GM18870 (cell line): Measurements from ENCODE around the gene SMIM29.
"Not testable (repeated sequence)": the region's sequence is repeated elsewhere in the genome, so short reads cannot be mapped to it uniquely, and the experiment has no call there.

Experiments
- ATAC-seq: cut with Tn5 transposase; IDR thresholded peaks from one replicate; pipeline ENCODE4 v1.9.1; 2021; ENCODE audit warnings: moderate library complexity; ENCODE audit not compliant: unreplicated experiment

SMIM29 gene

DNA sequence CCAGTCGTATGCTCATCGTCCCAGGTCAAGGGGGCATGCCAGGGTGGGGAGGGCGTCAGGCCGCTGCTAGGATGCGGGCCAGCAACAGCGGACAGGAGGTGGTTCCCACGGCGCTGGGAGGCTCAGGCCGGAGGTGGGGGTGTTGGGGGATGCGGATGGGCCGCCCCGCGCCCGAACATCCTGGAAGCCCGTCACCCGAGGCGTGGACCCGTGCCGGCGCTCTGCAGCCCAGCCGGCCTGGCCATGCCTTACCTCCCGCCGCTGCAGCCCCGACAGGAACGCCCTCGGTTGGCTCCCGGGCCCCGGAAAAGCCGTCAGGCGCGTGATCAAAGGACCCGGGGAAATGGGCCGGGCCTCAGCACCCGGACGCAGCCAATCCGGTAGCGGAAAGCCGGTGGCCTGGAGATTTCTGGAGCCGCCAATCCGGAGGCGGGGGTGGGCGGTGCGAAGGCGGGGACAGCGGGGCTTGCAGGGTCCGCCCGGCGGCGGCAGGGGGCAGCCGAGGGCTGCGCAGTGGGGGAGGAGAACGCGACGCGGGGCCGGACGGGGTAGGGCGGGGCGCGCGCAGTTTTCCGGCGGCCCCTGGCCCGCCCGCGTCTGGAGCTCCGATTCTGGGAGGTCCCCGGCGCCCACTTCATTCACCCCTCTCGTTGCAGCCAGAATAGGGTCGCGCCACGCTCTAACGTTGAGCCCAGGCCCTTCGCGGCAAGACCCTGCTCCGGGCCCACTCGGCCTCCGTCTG lies at the start of gene SMIM29:
Gene SMIM29, minus strand, starts transcription at position 280 of the 742 bp plus-strand sequence. CDS start 1,215 bp downstream, outside the sequence.
- ATAC-seq, result peak; percentile 59

DNA sequence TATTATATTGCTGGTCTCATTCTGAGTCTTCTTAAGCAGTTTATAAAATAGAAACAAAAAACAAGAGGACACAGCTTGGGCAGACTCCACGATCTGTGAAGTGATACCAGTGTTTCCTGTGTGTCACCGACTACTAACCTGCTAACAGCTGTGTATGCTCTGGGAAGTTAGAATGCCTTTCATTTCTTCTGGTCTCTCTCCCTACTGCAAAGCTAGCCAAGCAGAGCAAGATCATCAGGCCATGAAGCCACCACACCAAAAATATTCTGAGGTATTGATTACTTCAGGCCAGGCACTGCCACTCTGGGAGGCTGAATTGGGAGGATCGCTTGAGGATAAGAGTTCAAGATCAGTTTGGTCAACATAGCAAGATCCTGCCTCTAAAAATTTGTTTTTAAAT lies 46.9 kb upstream of the SMIM29 start:
- peak; percentile 54 for ATAC-seq

DNA sequence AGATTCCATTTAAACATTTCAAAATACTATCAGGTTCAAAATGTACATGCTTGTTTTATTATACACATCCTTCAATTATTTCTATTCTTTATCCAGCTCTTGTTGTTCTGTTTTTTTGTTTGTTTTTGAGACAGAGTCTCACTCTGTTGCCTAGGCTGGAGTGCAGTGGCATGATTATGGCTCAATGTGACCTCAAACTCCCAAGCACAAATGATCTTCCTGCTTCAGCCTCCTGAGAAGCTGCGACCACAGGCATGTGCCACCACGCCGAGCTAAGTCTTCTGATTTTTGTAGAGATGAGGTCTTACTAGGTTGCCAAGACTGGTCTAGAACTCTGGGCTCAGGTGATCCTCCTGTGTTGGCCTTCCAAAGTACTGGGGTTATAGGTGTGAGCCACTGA lies 44.1 kb upstream of the SMIM29 start:
- no peak for ATAC-seq

DNA sequence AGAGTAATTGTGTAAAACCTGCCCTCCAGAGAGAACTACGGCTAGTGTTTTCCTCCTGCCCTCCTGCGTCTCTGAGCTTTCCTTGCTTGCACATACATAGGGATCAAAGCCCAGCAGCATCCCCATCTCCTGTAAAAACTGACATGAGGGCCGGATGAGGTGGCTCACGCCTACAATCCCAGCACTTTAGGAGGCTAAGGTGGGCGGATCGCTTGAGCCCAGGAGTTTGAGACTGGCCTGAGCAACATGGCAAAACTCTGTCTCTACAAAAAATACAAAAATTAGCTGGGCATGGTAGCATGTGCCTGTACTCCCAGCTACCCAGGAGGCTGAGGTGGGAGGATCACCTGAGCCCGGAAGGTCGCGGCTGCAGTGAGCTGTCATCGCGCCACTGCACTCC lies 40.3 kb upstream of the SMIM29 start:
- no peak for ATAC-seq

DNA sequence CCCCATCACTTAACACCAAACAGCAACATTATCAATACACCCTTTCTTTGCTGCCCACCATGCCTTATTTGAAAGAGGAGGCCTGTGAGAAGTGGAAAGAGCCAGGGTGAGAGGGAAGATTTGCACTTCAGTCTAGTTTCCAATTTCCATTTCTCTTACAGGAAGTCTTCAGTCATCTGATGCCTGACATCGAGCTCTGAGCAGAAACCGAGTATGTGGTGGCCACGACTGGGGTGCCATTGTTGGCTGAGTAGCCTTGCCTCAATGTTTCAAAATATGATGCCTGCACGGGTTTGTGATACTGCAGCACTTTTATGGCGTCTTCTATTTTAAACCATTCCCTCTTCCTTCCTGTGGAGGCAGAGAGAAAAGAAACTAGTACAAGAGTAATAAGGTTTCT lies 39.8 kb upstream of the SMIM29 start:
- ATAC-seq, result no peak

DNA sequence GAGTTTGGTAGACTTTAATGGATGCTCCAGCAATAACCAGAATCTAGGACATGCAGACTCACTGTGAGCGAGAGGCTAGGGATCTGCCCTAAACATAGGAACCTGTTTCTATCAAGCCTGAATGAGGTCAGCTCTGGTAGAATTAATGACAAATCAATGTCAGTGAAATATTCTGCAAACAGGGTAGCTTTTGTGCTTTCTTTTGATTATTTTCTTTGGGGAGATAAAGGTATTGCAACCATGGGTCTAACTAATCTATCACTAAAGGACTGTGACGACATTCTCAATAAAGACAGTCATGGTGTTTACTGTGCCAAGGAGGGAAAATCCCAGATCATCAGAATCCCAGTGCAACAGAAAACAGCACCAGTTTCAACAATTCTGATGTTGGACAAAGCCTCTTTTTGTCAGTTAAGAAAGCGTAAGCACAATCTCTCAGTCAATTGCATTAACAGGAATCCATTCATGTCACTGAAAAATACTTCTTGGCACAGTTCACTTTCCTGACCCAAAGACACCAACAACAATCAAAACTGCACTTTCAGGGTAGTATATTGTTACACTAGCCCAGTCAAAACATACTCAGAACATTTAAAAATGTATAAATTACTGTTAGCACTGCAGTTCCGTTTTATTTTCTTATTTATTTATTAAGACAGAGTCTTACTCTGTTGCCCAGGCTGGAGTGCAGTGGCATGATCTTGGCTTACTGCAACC lies 36.8 kb upstream of the SMIM29 start:
- no peak for ATAC-seq

DNA sequence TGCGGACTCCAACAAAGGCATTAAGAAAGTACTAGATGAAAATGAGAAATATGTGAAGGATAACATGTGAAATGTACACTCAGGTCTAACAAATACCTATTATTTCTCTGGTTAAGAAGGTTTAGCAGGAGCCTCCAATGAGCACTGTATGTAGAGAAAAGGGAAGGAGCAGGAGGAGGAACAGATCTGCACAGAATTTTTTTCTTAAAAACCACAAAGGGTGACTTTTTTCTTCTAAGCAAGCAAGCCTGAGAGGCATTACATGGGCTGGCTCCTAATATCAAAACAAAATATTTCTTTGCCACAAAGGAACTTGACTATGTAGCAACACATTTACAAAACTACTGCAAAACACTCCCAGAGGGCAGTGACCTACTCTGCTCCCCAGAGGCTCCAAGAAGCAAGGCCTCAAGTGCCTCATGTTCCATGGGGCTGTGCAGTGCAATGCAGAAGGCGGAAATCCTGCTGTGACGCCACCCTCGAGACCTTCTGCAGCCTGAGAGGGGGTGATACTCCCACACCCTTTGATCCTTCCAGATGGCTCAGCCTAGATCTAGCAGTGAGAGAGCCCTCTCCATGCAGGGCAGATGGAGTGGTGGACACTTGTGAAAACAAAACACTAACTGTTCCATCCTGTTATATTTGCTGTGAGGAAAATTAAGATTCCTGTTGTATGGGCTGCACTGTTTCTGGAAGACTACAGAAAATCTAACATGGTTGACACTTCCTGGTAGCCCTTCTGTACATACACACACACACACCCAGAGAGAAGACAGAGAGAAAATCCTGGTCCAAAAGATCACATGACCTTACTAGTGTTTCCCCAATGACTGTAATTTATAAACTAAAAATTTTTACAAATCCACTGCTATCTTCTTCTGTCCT lies 36.0 kb upstream of the SMIM29 start:
- no peak for ATAC-seq

DNA sequence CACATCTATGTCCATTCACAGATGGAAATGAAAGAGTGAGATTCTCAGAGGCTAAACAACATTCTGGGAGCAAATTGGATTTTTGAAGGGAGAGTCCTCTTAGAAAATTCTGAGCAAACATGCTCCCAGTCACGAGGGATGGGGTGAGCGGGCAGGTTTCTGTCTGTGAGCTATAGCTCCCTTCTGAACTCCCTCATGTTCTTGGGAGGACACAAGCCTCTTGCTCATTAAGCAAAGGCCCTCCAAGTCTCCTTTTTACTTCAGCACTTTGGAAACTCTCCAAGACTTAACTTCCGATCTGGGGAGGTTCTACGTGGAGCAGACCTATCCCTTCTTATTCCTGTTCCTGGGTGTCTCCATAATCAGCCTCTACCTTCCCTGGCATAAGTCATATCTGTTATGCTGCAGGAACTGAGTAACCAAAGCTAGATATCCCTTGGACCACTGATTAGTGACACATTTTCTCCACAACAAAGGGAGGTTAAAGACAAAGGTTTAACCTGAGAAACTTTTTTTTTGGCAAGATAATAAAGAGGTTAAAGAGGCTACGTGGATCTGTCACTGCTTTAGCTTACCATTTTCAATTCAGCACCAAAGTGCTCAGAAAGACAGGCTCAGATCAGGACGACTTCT lies 33.0 kb upstream of the SMIM29 start:
- no peak for ATAC-seq

DNA sequence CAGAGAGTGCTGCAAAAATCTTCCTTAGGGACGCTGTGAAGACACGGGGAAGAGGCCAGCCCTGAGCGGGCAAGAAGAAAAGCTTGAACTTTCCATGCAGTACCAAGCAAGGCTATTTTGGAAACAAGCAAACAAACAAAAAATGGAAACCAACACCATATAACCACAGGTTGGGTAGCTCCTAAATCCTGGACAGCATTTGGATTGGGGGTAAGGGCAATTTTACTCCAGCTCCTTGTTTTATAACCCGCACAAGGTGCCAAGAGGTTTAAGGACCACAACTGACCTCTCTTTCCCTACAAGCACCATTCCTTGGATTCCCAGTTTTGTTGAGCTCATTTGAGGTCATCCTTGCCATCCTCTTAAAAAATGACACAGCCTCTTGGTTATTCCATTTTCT lies 31.4 kb upstream of the SMIM29 start:
- no peak for ATAC-seq

DNA sequence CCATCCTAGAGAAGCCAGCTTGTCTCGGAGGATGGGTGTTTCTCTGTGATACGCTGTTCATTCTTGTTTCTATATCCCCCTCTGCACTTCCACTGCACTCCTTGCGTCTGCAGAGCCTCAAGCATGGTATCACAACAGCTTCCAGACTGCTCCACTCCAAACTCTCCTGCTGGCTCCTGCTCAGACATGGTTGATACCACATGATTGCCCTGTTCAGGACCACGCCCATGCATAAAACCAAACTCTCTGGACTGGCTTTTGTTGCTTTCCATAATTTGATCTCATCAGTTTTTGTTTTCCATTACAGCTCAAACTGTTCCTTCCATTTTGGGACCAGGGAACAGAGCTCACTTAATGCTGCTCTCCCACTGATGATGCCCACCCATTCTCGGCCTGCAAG lies 30.0 kb upstream of the SMIM29 start:
- no peak for ATAC-seq

DNA sequence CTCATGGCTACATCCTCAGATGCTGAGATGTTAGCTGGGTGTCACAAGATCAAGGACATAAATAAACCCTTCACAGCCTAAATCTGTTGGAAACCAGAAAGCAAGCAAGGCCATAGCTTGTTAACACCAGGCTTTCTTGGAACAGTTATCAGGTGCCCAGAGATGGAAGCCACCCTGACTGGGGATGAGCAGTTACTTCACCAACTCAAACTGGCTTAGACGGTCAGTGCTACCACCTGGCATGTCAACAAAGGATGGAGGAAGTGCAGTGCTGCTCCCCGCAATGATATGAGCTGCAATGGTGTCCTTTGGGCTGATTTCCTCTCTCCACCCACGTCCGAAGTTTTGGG lies 28.9 kb upstream of the SMIM29 start:
- no peak for ATAC-seq

DNA sequence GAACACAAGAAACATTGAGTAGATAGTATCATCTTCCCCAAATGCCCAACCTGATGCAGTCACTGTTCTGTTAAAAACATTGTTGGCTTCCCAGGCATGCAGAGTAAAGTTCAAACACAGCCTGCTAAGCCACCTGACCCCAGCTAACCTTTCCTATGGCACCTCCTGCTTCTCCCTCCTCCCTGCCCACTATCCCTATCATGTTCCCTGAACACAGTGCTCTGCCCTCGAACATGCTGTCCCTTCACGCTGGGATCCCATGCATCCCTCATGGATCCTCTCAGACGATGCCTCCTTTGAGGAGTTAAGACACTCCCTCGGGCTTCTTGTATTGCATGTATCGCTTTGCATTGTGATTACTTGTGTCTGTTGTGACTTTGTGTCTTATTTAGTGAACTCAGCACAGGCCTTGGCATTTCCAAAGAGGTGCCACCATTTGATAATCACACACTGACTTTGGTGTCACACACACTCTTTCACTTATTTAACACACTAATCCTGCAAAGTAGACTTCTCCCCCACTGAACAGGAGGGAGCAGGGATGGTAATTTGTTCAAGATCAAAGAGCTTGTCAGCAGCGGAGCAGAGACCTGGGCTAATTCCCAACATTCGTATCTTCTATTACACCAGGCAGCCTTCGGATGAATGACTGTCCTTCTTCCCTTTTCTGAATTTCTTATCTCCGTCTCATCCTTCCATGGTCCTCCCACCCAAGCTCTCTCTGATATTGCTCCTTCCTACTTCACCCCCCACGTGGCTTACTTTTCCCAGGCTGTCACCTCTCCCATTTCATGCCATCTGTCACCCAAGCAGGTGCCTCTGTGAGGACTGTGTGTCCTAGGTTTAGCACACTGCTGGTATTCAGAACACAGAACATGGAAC lies 28.3 kb upstream of the SMIM29 start:
- no peak for ATAC-seq

DNA sequence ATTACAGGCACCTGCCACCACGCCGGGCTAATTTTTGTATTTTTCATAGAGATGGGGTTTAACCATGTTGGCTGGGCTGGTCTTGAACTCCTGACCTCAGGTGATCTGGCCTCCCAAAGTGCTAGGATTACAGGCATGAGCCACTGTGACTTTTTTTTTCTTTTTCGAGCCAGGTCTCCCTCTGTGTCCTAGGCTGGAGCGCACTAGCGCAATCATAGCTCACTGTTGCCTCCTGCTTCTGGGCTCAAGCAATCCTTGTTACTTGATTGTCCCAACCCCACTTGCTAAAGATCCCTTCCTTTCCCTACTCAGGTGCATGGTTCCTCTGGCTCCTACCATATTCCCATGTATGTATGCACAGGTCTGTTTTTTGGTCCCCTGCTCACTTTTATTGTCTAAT lies 27.4 kb upstream of the SMIM29 start:
- ATAC-seq, result no peak

DNA sequence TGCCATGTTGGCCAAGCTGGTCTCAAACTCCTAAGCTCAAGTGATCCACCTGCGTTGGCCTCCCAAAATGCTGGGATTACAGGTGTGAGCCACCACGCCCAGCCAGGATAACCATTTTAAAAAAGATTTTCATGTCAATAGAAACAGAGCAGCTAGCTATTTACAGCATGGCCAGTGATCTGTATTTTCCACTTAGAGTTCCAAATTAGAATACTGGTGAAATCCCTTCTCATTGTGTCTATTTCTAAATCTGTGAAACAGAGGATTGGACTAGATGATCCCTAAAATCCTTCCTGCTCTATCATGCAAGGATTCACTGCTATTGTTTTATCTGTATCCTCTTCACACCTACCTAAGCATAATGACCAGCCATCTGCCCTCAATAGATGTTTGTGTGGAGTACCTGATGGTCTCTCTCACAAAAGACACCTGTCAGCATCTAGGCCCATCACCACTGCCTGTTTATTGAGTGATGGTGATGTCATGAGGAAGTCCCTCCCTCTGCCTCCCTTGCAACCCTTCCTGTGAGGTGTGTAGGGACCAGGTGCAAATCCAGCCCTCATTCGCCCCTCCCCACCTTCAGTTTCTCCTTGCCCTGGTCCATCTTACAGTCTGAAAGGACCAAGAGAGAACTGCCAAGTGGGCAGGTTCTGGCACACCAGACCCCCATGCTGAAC lies 26.5 kb upstream of the SMIM29 start:
- no peak for ATAC-seq

DNA sequence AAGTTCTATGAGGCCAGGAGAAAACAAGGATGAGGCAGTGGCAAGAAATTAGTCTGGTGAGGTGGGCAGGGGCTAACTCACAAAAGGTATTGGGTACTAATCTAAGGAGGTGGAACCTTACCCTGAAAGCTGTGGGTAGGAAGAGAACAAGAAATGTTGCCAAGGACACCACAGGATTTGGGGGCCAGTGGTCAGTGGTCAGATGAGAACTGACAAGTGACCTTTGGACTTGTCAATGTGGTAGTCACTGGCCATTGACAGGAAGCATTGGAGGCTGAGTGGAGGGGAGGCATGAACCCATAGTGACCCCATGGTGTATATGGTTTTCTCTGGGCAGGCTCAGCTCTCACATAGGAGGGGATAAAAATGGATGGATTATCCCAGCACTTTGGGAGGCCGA lies 25.3 kb upstream of the SMIM29 start:
- no peak for ATAC-seq

DNA sequence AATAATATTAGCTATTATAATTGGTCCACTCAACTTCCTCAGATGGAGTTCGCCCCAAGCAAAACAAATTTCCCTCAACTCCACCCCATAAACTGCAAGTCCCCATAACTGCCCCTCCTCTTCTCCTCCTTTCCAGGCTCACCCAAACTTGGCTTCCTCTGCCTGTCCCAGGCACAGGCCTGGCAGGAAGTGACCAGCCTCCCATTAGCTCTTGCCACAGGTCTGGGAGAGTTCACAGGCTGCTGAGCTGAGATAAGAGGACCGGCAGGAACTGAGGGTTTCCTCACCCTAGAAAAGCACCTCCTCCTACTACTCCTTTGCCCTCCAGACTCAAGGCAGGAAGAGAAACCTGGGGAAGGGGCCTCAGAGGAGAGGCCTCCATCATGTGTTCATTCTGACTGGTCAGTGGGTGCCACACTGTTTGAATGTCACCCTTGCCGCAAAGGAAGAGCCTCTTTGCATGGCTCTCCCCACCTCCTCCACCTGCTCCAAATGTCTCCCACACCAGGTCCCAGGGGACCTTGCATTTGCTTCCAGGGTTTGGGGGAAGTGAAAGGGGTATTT lies 24.5 kb upstream of the SMIM29 start:
- no peak for ATAC-seq

DNA sequence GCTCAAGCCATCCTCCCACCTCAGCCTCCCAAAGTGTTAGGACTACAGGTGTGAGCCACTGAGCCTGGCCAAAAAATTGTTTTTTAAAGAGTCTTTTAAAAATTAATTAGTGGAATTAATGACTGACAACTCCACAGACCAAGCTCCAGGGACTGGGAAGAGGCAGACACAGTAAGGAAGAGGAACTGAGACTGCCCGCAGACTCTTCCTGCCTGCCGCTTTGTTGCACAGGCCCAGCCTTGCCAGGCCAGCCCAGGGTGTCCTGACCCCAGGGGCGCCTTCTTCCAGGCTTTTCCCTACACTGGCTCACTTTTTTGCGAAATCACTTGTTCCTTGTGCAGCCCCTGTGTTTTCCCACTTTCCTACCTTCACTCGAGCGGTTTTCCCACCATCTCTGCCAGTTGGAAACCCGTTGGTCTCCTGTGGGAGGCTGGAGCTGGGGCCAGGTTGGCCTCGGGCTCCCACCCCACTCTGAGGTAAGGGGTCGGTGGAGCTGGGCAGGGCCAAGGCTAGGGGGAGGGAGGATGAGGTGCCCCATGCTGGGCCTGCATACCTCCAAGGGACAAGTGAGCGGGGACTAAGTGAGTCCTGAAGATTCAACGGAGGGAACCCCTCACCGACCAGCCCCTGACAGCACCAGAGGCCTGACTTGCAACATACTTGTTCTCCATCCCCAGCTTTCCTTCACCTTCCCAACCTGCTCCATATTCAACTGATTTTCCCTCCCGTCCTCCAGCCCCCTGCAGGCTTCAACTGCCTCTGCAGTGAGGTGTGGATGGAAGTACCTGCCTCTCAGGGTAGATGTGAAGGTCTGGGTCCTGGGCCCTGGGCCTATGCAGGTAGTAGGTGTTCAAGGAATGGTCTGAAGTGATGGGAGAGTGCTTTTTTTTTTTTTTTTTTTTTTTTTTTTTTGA lies 23.5 kb upstream of the SMIM29 start:
- no peak for ATAC-seq

DNA sequence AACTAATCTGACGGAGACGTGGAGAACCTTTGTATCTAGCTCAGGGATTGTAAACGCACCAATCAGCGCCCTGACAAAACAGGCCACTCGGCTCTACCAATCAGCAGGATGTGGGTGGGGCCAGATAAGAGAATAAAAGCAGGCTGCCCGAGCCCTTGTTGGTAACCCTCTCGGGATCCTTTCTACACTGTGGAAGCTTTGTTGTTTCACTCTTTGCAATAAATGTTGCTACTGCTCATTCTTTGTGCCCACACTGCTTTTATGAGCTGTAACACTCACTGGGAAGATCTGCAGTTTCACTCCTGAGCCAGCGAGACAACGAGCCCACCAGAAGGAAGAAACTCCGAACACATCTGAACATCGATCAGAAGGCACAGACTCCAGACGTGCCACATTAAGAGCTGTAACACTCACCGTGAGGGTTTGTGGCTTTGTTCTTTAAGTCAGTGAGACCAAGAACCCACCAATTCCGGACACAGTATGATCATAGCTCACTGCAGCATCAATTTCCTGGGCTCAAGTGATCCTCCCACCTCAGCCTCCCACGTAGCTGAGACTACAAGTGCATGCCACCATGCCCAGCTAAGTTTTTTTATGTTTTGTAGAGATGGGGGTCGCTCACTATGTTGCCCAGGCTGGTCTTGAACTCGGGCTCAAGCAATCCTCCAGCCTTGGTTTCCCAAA lies 21.0 kb upstream of the SMIM29 start:
- not testable (repeated sequence) for ATAC-seq
